Coronary artery (tissue), 2 donors: Measurements from ENCODE around the gene WBP1L.

Source experiments
- DNase-seq: peaks from one replicate; pipeline ENCODE4 v3.0.0-alpha.2; 2017; ENCODE audit warnings: low spot score
- H3K27ac ChIP-seq, 2 donors: fragments of 200-600 bp; sonication (generic); one replicate each; pipeline ENCODE4 v1.5.1; 2016 to 2019
- H3K4me3 ChIP-seq: fragments of 200-600 bp; sonication (generic); 2 replicates; pipeline ENCODE4 v1.5.1; 2016; ENCODE audit warnings: mild to moderate bottlenecking, moderate library complexity
- CTCF ChIP-seq: fragments of 200-600 bp; sonication (generic); IDR thresholded peaks from one replicate; pipeline ENCODE4 v1.5.1; 2019; ENCODE audit warnings: antibody characterized with exemption

The WBP1L gene

GRCh38 chr10:102863660-102864059 lies 119.9 kb downstream of the WBP1L start:
- DNase-seq = no peak
- no peak overlapping the region for H3K27ac ChIP-seq
- TF ChIP-seq CTCF = no peak
- no peak overlapping the region for H3K4me3 ChIP-seq

GRCh38 chr10:102865620-102866019 lies 121.9 kb downstream of the WBP1L start:
- Histone ChIP-seq H3K27ac (no peak overlapping the region), H3K4me3 (no peak overlapping the region)
- DNase-seq = no peak
- TF ChIP-seq CTCF = no peak
